Pons (tissue), 1 donor: ENCODE measurements around the gene HNRNPC.
"Not testable (repeated sequence)": the region's sequence is repeated elsewhere in the genome, so short reads cannot be mapped to it uniquely, and the experiment has no call there.

Experiments used
- DNase-seq: peaks from one replicate; pipeline ENCODE4 v3.0.0-alpha.2; 2016; ENCODE audit warnings: low spot score

HNRNPC gene

GRCh38 chr14:21244544-21244943 lies 24.7 kb downstream of the HNRNPC start:
- DNase-seq = no peak

GRCh38 chr14:21241218-21241819 lies 27.9 kb downstream of the HNRNPC start:
- DNase-seq = no peak

GRCh38 chr14:21240417-21240816 lies 28.8 kb downstream of the HNRNPC start:
- DNase-seq = no peak

- no peak for DNase-seq
Measured at GRCh38 chr14:21238823-21239518, 30.3 kb downstream of the HNRNPC start.

- DNase-seq = no peak
Measured at GRCh38 chr14:21236948-21237797, 32.1 kb downstream of the HNRNPC start.

GRCh38 chr14:21234112-21234511 lies 35.1 kb downstream of the HNRNPC start:
- no peak for DNase-seq

- DNase-seq = no peak
Measured at GRCh38 chr14:21233457-21234076, 35.7 kb downstream of the HNRNPC start.

GRCh38 chr14:21231020-21231652 lies 38.1 kb downstream of the HNRNPC start:
- DNase-seq = no peak

- no peak for DNase-seq
Measured at GRCh38 chr14:21229821-21230220, 39.4 kb downstream of the HNRNPC start.

GRCh38 chr14:21227981-21228380 lies 41.3 kb downstream of the HNRNPC start:
- DNase-seq = no peak

- no peak for DNase-seq
Measured at GRCh38 chr14:21227150-21227549, 42.1 kb downstream of the HNRNPC start.

- no peak for DNase-seq
Measured at GRCh38 chr14:21226467-21226866, 42.8 kb downstream of the HNRNPC start.

- not testable (repeated sequence) for DNase-seq
Measured at GRCh38 chr14:21225164-21225563, 44.1 kb downstream of the HNRNPC start.

GRCh38 chr14:21220874-21221477 lies 48.3 kb downstream of the HNRNPC start:
- no peak for DNase-seq

GRCh38 chr14:21219561-21220111 lies 49.6 kb downstream of the HNRNPC start:
- DNase-seq = no peak

- DNase-seq = no peak
Measured at GRCh38 chr14:21219120-21219519, 50.1 kb downstream of the HNRNPC start.

- no peak for DNase-seq
Measured at GRCh38 chr14:21215879-21216251, 53.4 kb downstream of the HNRNPC start.

- DNase-seq = no peak
Measured at GRCh38 chr14:21215130-21215878, 53.9 kb downstream of the HNRNPC start.

GRCh38 chr14:21213652-21214051 lies 55.6 kb downstream of the HNRNPC start:
- no peak for DNase-seq

GRCh38 chr14:21212824-21213223 lies 56.4 kb downstream of the HNRNPC start:
- DNase-seq = not testable (repeated sequence)

GRCh38 chr14:21211509-21211908 lies 57.7 kb downstream of the HNRNPC start:
- DNase-seq = no peak
